WTC11 (cell line): ENCODE measurements around the gene CSTPP1. TPM values are rescaled to one million over a fixed set of nuclear protein-coding genes. Genes with fewer than 3 reads are reported as not detected.

Experiments
- ATAC-seq: fragments of 200-7000 bp; cut with Tn5 transposase; 2 replicates; pipeline ENCODE4 v1.10.0; 2021; ENCODE audit warnings: mild to moderate bottlenecking, moderate library complexity
- CTCF ChIA-PET: fragments of 300-600 bp; sonication (Branson Sonifier 250); formaldehyde crosslinking; loops from one replicate; lab custom pipeline; 2021; ENCODE audit warnings: antibody characterized with exemption; lab: Charles Lee
- POLR2A ChIA-PET: fragments of 350-600 bp; sonication (Branson Sonifier 250); formaldehyde crosslinking; loops from one replicate; lab custom pipeline; 2021; ENCODE audit warnings: antibody characterized with exemption; lab: Charles Lee
- DNase-seq: peaks from one replicate; pipeline ENCODE4 v3.0.0; 2021; ENCODE audit warnings: low spot score
- H3K27ac Mint-ChIP-seq: 2 replicates; pipeline ENCODE4 v1.8.0; 2021; ENCODE audit warnings: mixed read lengths
- H3K27me3 Mint-ChIP-seq: 2 replicates; pipeline ENCODE4 v1.8.0; 2021; ENCODE audit warnings: low read depth, mild to moderate bottlenecking, moderate library complexity, mixed read lengths
- H3K36me3 Mint-ChIP-seq: 2 replicates; pipeline ENCODE4 v1.8.0; 2021; ENCODE audit warnings: mixed read lengths
- H3K4me1 Mint-ChIP-seq: 2 replicates; pipeline ENCODE4 v1.8.0; 2022; ENCODE audit warnings: mixed read lengths
- H3K4me3 Mint-ChIP-seq: 2 replicates; pipeline ENCODE4 v1.8.0; 2021; ENCODE audit warnings: mild to moderate bottlenecking, moderate library complexity, mixed read lengths
- H3K9me3 Mint-ChIP-seq: 2 replicates; pipeline ENCODE4 v1.8.0; 2021; ENCODE audit warnings: mixed read lengths
- ATF1 ChIP-seq: sonication (generic); formaldehyde crosslinking; IDR thresholded peaks from 2 replicates; pipeline ENCODE4 v1.8.1; 2023; ENCODE audit warnings: mild to moderate bottlenecking, moderate library complexity, missing genetic modification reagents
- CREB1 ChIP-seq: sonication (generic); formaldehyde crosslinking; IDR thresholded peaks from 2 replicates; pipeline ENCODE4 v1.8.0; 2023; ENCODE audit warnings: mild to moderate bottlenecking, missing genetic modification reagents
- E2F5 ChIP-seq: sonication (generic); formaldehyde crosslinking; IDR thresholded peaks from 2 replicates; pipeline ENCODE4 v1.8.1; 2022; ENCODE audit warnings: mild to moderate bottlenecking, moderate library complexity, missing genetic modification reagents
- ELF4 ChIP-seq: sonication (generic); formaldehyde crosslinking; IDR thresholded peaks from 2 replicates; pipeline ENCODE4 v1.8.1; 2022; ENCODE audit warnings: low read depth, mild to moderate bottlenecking, moderate library complexity, missing genetic modification reagents
- FOXP1 ChIP-seq: sonication (generic); formaldehyde crosslinking; IDR thresholded peaks from 2 replicates; pipeline ENCODE4 v1.8.0; 2022; ENCODE audit warnings: missing genetic modification reagents, mild to moderate bottlenecking, moderate library complexity, borderline replicate concordance
- GTF2I ChIP-seq: fragments of 250-450 bp; sonication (Bioruptor Pico); conservative IDR thresholded peaks from 2 replicates; pipeline ENCODE4 v1.4.0; 2021; ENCODE audit warnings: mild to moderate bottlenecking
- MAX ChIP-seq: sonication (generic); formaldehyde crosslinking; IDR thresholded peaks from 2 replicates; pipeline ENCODE4 v1.8.0; 2022; ENCODE audit warnings: mild to moderate bottlenecking, missing genetic modification reagents
- NFYB ChIP-seq: sonication (generic); formaldehyde crosslinking; conservative IDR thresholded peaks from 2 replicates; pipeline ENCODE4 v1.8.0; 2022; ENCODE audit warnings: low read depth, missing genetic modification reagents
- NR2C2 ChIP-seq: sonication (generic); formaldehyde crosslinking; IDR thresholded peaks from 2 replicates; pipeline ENCODE4 v1.8.0; 2022; ENCODE audit warnings: mild to moderate bottlenecking, missing genetic modification reagents
- PRRX2 ChIP-seq: fragments of 250-450 bp; sonication (Bioruptor Pico); IDR thresholded peaks from 2 replicates; pipeline ENCODE4 v1.8.0; 2021; ENCODE audit warnings: mild to moderate bottlenecking
- SP1 ChIP-seq: sonication (generic); formaldehyde crosslinking; conservative IDR thresholded peaks from 2 replicates; pipeline ENCODE4 v1.8.1; 2022; ENCODE audit warnings: missing genetic modification reagents
- ZNF138 ChIP-seq: sonication (generic); formaldehyde crosslinking; conservative IDR thresholded peaks from 2 replicates; pipeline ENCODE4 v1.8.1; 2022; ENCODE audit warnings: mild to moderate bottlenecking, moderate library complexity, missing genetic modification reagents
- ZNF281 ChIP-seq: sonication (generic); formaldehyde crosslinking; IDR thresholded peaks from 2 replicates; pipeline ENCODE4 v1.8.0; 2023; ENCODE audit warnings: mild to moderate bottlenecking, missing genetic modification reagents
- ZNF396 ChIP-seq: fragments of 250-450 bp; sonication (Bioruptor Pico); IDR thresholded peaks from 2 replicates; pipeline ENCODE4 v1.8.0; 2021; ENCODE audit warnings: mild to moderate bottlenecking, moderate library complexity, borderline replicate concordance
- ZNF425 ChIP-seq: fragments of 250-450 bp; sonication (Bioruptor Pico); conservative IDR thresholded peaks from 2 replicates; pipeline ENCODE4 v1.9.0; 2021; ENCODE audit warnings: mild to moderate bottlenecking
- ZNF512 ChIP-seq: sonication (generic); formaldehyde crosslinking; IDR thresholded peaks from 2 replicates; pipeline ENCODE4 v1.8.1; 2022; ENCODE audit warnings: missing genetic modification reagents, borderline replicate concordance
- ZNF671 ChIP-seq: fragments of 250-450 bp; sonication (Bioruptor Pico); IDR thresholded peaks from 2 replicates; pipeline ENCODE4 v1.8.0; 2021; ENCODE audit warnings: mild to moderate bottlenecking
- total RNA-seq: library from RNA; stranded (reverse); gene quantifications from 3 replicates; pipeline ENCODE4 v1.2.3, GENCODE V29; 2021

CSTPP1 gene
- total RNA-seq, 1 experiment from 2014 or later = 23.6 TPM

- H3K9me3 Mint-ChIP-seq = peaks cover 6% of the 10 kb centered on the region
- POLR2A ChIA-PET = no interaction called here
- TF ChIP-seq NFYB (CRISPR knock-in tag) (no peak), ZNF671 (CRISPR knock-in tag) (no peak), GTF2I (CRISPR knock-in tag) (no peak)
Measured at GRCh38 chr11:46899501-46900025, 37.0 kb upstream of the CSTPP1 start.

GRCh38 chr11:46900091-46900746, 36.3 kb upstream of the CSTPP1 start:
- Mint-ChIP-seq H3K27ac (peak overlapping the region; percentile 57; the same call in 1 of the 2 replicates), H3K36me3 (peaks cover 47% of the 10 kb centered on the region), H3K27me3 (no peaks in the 10 kb centered on the region), H3K4me1 (peaks cover 22% of the 10 kb centered on the region), H3K9me3 (peaks cover 6% of the 10 kb centered on the region), H3K4me3 (no peak overlapping the region)
- ChIA-PET CTCF (interaction anchor here (1.0 to 1.8 kb wide), 2 partner anchors 17 to 253 kb away, joined by 3 to 5 read pairs; no protein-coding TSS in a partner anchor), POLR2A (interaction anchor here (0.5 kb wide), 1 partner anchor 35 kb away, joined by 3 read pairs; no protein-coding TSS in a partner anchor)
- no peak for TF ChIP-seq SP1
- no peak for TF ChIP-seq ATF1
- no peak for TF ChIP-seq FOXP1 (CRISPR knock-in tag)
- TF ChIP-seq MAX (CRISPR knock-in tag) = no peak
- TF ChIP-seq ZNF425 (CRISPR knock-in tag) = no peak
- TF ChIP-seq NR2C2 = no peak
- TF ChIP-seq ELF4 = no peak
- TF ChIP-seq NFYB (CRISPR knock-in tag) = no peak
- no peak for TF ChIP-seq ZNF138
- TF ChIP-seq ZNF281 (CRISPR knock-in tag) = no peak
- TF ChIP-seq E2F5 (CRISPR knock-in tag) = no peak
- no peak for TF ChIP-seq CREB1 (CRISPR knock-in tag)
- TF ChIP-seq ZNF396 (CRISPR knock-in tag) = no peak
- TF ChIP-seq PRRX2 (CRISPR knock-in tag) = no peak
- TF ChIP-seq ZNF512 (CRISPR knock-in tag) = no peak
- DNase-seq = no peak
- ATAC-seq = no peak

More at GRCh38 chr11:46899501-46900025, 37.0 kb upstream of the CSTPP1 start:
- Mint-ChIP-seq H3K27me3 (no peaks in the 10 kb centered on the region), H3K4me1 (peaks cover 17% of the 10 kb centered on the region), H3K27ac (no peak overlapping the region), H3K36me3 (peaks cover 53% of the 10 kb centered on the region), H3K4me3 (no peak overlapping the region)
- DNase-seq (no peak), ATAC-seq (no peak)
- CTCF ChIA-PET = interaction anchor here (1.0 kb wide), 1 partner anchor 254 kb away, joined by 3 read pairs; no protein-coding TSS in a partner anchor
